ENCODE measurements around the gene CACNA1C. TPM values are rescaled to one million over a fixed set of nuclear protein-coding genes. Genes with fewer than 3 reads are reported as not detected.

The CACNA1C gene
- total RNA-seq, 2 donors from 2014 or later = 70.0 to 127 TPM

DNA sequence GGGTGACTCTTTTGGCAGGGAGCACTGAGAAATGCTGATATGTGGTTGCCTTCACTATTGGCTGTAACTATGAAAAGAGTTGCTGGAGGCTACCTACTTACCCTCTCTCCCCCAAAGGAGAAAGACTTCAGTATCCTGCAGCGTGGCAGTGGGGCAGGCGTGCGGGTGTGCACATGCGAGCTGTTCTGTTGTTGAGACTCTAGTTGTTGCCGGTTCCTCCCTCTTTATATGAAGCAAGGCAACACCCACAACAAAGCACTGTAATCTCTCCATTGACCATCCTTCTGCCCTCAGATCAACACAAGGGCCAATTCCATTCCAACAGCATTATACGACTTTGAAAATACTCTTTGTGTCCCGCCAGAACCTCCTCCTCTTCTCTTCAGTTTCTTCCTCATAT, 259.4 kb downstream of the CACNA1C start:
- TF ChIP-seq, protein P1, sequence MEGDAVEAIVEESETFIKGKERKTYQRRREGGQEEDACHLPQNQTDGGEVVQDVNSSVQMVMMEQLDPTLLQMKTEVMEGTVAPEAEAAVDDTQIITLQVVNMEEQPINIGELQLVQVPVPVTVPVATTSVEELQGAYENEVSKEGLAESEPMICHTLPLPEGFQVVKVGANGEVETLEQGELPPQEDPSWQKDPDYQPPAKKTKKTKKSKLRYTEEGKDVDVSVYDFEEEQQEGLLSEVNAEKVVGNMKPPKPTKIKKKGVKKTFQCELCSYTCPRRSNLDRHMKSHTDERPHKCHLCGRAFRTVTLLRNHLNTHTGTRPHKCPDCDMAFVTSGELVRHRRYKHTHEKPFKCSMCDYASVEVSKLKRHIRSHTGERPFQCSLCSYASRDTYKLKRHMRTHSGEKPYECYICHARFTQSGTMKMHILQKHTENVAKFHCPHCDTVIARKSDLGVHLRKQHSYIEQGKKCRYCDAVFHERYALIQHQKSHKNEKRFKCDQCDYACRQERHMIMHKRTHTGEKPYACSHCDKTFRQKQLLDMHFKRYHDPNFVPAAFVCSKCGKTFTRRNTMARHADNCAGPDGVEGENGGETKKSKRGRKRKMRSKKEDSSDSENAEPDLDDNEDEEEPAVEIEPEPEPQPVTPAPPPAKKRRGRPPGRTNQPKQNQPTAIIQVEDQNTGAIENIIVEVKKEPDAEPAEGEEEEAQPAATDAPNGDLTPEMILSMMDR (IDR thresholded peaks at IDR 0.05) = no peak
- Histone ChIP-seq H3K27me3 (replicated peaks; ENCODE audit: insufficient read depth) (no peaks in the 10 kb centered on the region), H3K36me3 (no peaks in the 10 kb centered on the region), H3K4me3 (no peak overlapping the region), H3K27ac (no peak overlapping the region), H3K9me3 (no peaks in the 10 kb centered on the region), H3K4me1 (ENCODE audit: control insufficient read depth in 1 of 2, low read depth in 2 of 2) (peaks cover 2 to 23% of the 10 kb centered on the region in 2 donors)
- DNase-seq (ENCODE audit: low spot score) = no peak
- no peak for ATAC-seq (ENCODE audit: insufficient number of reproducible peaks, low FRiP score, low read depth)

DNA sequence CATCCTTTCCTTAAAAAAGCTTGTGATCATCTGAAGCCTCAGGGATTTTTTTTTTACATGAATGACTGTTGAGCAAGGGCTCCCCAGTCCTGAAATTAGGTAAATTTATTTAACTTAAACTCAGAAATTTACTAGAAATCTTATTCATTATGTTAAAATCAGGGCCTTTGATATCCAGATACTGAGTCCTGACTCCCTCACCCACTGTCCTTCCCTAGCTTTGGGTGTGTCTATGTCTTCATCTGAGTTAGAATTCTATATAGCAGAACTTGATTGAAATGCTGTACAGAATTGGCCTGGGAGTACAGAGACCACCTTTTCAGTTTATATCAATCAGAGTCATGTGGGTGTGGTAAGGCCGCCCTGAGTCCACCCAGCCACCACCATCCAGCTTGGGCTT, 260.0 kb downstream of the CACNA1C start:
- ATAC-seq (ENCODE audit: insufficient number of reproducible peaks, low FRiP score, low read depth) (no peak), DNase-seq (ENCODE audit: low spot score) (no peak)
- Histone ChIP-seq H3K27me3 (replicated peaks; ENCODE audit: insufficient read depth) (no peaks in the 10 kb centered on the region), H3K27ac (no peak overlapping the region), H3K4me3 (no peak overlapping the region), H3K9me3 (no peaks in the 10 kb centered on the region), H3K4me1 (ENCODE audit: control insufficient read depth in 1 of 2, low read depth in 2 of 2) (peaks cover 2 to 17% of the 10 kb centered on the region in 2 donors), H3K36me3 (no peaks in the 10 kb centered on the region)
- TF ChIP-seq, protein P1 (IDR thresholded peaks at IDR 0.05) = no peak

DNA sequence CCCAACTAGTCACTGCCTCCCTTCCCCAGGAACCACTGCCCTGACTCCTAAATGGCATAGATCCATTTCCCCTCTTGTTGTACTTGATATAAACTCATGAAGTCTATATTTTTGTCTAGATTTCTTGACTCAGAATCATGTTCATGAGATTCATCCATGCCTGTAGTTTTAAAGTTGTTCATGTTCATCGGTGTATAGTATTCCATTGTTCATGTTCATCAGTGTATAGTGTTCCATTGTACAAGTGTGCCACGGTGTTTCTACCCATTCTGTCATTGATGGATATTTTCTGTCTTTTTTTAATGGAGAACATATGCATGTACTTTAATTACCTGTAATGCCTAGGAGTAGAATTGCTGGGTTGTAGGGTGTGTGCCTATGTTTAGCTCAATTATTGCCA, 261.7 kb downstream of the CACNA1C start:
- no peak for ATAC-seq (ENCODE audit: insufficient number of reproducible peaks, low FRiP score, low read depth)
- TF ChIP-seq, protein P1 (IDR thresholded peaks at IDR 0.05) = no peak
- no peaks in the 10 kb centered on the region for H3K36me3 ChIP-seq
- H3K27ac ChIP-seq = no peak overlapping the region
- peaks cover 2 to 27% of the 10 kb centered on the region in 2 donors for H3K4me1 ChIP-seq (ENCODE audit: control insufficient read depth in 1 of 2, low read depth in 2 of 2)
- H3K27me3 ChIP-seq (replicated peaks; ENCODE audit: insufficient read depth) = no peaks in the 10 kb centered on the region
- no peak for DNase-seq (ENCODE audit: low spot score)
- H3K4me3 ChIP-seq = no peak overlapping the region
- H3K9me3 ChIP-seq = no peaks in the 10 kb centered on the region

DNA sequence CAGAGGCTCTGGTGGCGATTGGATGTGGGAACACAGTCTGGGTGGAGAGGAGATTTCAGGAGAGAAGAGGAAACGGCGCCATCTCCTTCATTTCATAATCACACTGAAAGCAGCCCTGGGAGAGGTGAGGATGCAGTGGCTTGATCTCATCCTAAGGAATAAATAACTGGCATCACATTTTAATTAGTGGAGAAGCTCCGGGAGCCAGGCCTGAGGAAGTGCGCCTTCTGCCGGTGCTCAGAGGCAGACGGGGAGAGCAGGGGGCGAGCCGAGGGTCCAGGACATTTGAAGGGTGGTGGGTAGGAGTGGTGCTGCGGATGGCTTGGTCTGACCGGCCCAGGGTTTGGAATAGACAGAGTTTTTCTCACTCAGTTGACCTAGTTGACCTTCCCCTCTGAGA, 265.0 kb downstream of the CACNA1C start:
- Histone ChIP-seq H3K9me3 (no peaks in the 10 kb centered on the region), H3K36me3 (no peaks in the 10 kb centered on the region), H3K27ac (no peak overlapping the region), H3K4me3 (no peak overlapping the region), H3K4me1 (ENCODE audit: control insufficient read depth in 1 of 2, low read depth in 2 of 2) (peaks cover 8 to 39% of the 10 kb centered on the region in 2 donors), H3K27me3 (replicated peaks; ENCODE audit: insufficient read depth) (no peaks in the 10 kb centered on the region)
- TF ChIP-seq, protein P1 (IDR thresholded peaks at IDR 0.05) = no peak
- no peak for DNase-seq (ENCODE audit: low spot score)
- ATAC-seq (ENCODE audit: insufficient number of reproducible peaks, low FRiP score, low read depth) = no peak

DNA sequence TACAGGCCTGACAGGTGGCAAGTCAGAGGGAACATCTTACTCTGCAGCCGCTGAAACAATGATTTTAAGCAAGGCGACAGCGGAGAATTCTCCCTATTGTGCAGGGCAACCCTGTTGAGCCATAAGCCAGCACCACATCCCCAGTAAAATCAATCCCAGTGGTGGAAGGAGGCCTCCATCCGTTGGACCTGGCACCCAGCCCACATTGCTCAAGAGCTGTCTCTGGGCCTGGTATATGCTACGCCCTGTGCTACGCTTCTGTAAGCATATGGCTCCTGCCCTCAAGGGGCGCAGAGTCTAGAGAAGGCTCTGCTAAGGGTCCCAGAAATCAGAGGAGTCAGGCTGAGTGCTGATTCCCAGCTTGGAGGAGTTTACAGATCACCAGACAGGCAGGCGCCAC, 265.5 kb downstream of the CACNA1C start:
- no peak overlapping the region for H3K27ac ChIP-seq
- peaks cover 12 to 44% of the 10 kb centered on the region in 2 donors for H3K4me1 ChIP-seq (ENCODE audit: control insufficient read depth in 1 of 2, low read depth in 2 of 2)
- TF ChIP-seq, protein P1 (IDR thresholded peaks at IDR 0.05) = no peak
- H3K4me3 ChIP-seq = no peak overlapping the region
- no peaks in the 10 kb centered on the region for H3K27me3 ChIP-seq (replicated peaks; ENCODE audit: insufficient read depth)
- H3K36me3 ChIP-seq = no peaks in the 10 kb centered on the region
- no peaks in the 10 kb centered on the region for H3K9me3 ChIP-seq
- no peak for ATAC-seq (ENCODE audit: insufficient number of reproducible peaks, low FRiP score, low read depth)
- DNase-seq (ENCODE audit: low spot score) = no peak

Measured in thoracic aorta (tissue), 2 donors.